ENCODE results near the gene STK32C. TPM values are rescaled to one million over a fixed set of nuclear protein-coding genes. Genes with fewer than 3 reads are reported as not detected.

Gene STK32C
- total RNA-seq, 2 donors from 2014 or later = 7.2 to 21.5 TPM

- no peaks in the 10 kb centered on the region for H3K36me3 ChIP-seq
- intact Hi-C loops (cut with DNase I) = no loop called here
- DNase-seq (ENCODE audit: low spot score) = no peak
- WGBS = 43% methylated on average over 31 of the region's 35 CpGs
- H3K9me3 ChIP-seq = no peaks in the 10 kb centered on the region
- TF ChIP-seq CTCF (IDR thresholded peaks at IDR 0.05) (no peak), POLR2A (IDR thresholded peaks at IDR 0.05) (no peak), POLR2AphosphoS5 (IDR thresholded peaks at IDR 0.05) (no peak)
- no peak overlapping the region for H3K27ac ChIP-seq
- no peaks in the 10 kb centered on the region for H3K27me3 ChIP-seq (replicated peaks; ENCODE audit: insufficient read depth)
- peaks cover 19% of the 10 kb centered on the region for H3K4me1 ChIP-seq (replicated peaks)
- H3K4me3 ChIP-seq = no peak overlapping the region
Measured at GRCh38 chr10:132184816-132185593, 122.7 kb downstream of the STK32C start.

- H3K9me3 ChIP-seq = no peaks in the 10 kb centered on the region
- DNase-seq (ENCODE audit: low spot score) = no peak
- TF ChIP-seq POLR2A (IDR thresholded peaks at IDR 0.05) (no peak), POLR2AphosphoS5 (IDR thresholded peaks at IDR 0.05) (no peak), CTCF (IDR thresholded peaks at IDR 0.05) (no peak)
- H3K36me3 ChIP-seq = no peaks in the 10 kb centered on the region
- no peak overlapping the region for H3K4me3 ChIP-seq
- WGBS = 46% methylated on average over 8 of the region's 8 CpGs
- no peak overlapping the region for H3K27ac ChIP-seq
- H3K4me1 ChIP-seq (replicated peaks) = peaks cover 19% of the 10 kb centered on the region
- intact Hi-C loops (cut with DNase I) = no loop called here
- no peaks in the 10 kb centered on the region for H3K27me3 ChIP-seq (replicated peaks; ENCODE audit: insufficient read depth)
Measured at GRCh38 chr10:132183046-132183445, 124.7 kb downstream of the STK32C start.

GRCh38 chr10:132182591-132182990 lies 125.2 kb downstream of the STK32C start:
- H3K27me3 ChIP-seq (replicated peaks; ENCODE audit: insufficient read depth) = no peaks in the 10 kb centered on the region
- no peaks in the 10 kb centered on the region for H3K9me3 ChIP-seq
- no peaks in the 10 kb centered on the region for H3K36me3 ChIP-seq
- WGBS = 82% methylated on average over 7 of the region's 7 CpGs
- H3K4me3 ChIP-seq = no peak overlapping the region
- peaks cover 15% of the 10 kb centered on the region for H3K4me1 ChIP-seq (replicated peaks)
- intact Hi-C loops (cut with DNase I) = no loop called here
- TF ChIP-seq POLR2AphosphoS5 (IDR thresholded peaks at IDR 0.05) = no peak
- no peak for TF ChIP-seq POLR2A (IDR thresholded peaks at IDR 0.05)
- no peak for TF ChIP-seq CTCF (IDR thresholded peaks at IDR 0.05)
- DNase-seq (ENCODE audit: low spot score) = no peak
- no peak overlapping the region for H3K27ac ChIP-seq

GRCh38 chr10:132181691-132182425 lies 125.9 kb downstream of the STK32C start:
- intact Hi-C loops (cut with DNase I) = no loop called here
- H3K4me1 ChIP-seq (replicated peaks) = peaks cover 12% of the 10 kb centered on the region
- DNase-seq (ENCODE audit: low spot score) = no peak
- WGBS = 65% methylated on average over 25 of the region's 25 CpGs
- no peak overlapping the region for H3K4me3 ChIP-seq
- H3K27me3 ChIP-seq (replicated peaks; ENCODE audit: insufficient read depth) = no peaks in the 10 kb centered on the region
- no peak for TF ChIP-seq POLR2A (IDR thresholded peaks at IDR 0.05)
- no peak for TF ChIP-seq POLR2AphosphoS5 (IDR thresholded peaks at IDR 0.05)
- H3K27ac ChIP-seq = no peak overlapping the region
- no peaks in the 10 kb centered on the region for H3K36me3 ChIP-seq
- no peaks in the 10 kb centered on the region for H3K9me3 ChIP-seq

GRCh38 chr10:132180736-132181135 lies 127.0 kb downstream of the STK32C start:
- intact Hi-C loops (cut with DNase I) = no loop called here
- no peak overlapping the region for H3K4me3 ChIP-seq
- peaks cover 4% of the 10 kb centered on the region for H3K4me1 ChIP-seq (replicated peaks)
- no peak for DNase-seq (ENCODE audit: low spot score)
- no peaks in the 10 kb centered on the region for H3K9me3 ChIP-seq
- no peaks in the 10 kb centered on the region for H3K36me3 ChIP-seq
- no peaks in the 10 kb centered on the region for H3K27me3 ChIP-seq (replicated peaks; ENCODE audit: insufficient read depth)
- TF ChIP-seq CTCF (IDR thresholded peaks at IDR 0.05) = no peak
- no peak for TF ChIP-seq POLR2AphosphoS5 (IDR thresholded peaks at IDR 0.05)
- TF ChIP-seq POLR2A (IDR thresholded peaks at IDR 0.05) = no peak
- WGBS = 53% methylated on average over 14 of the region's 14 CpGs
- no peak overlapping the region for H3K27ac ChIP-seq

Data from prostate gland (tissue), 2 donors.